Fibroblast of villous mesenchyme (primary cell): ENCODE data around the gene PRR35. TPM values are rescaled to one million over a fixed set of nuclear protein-coding genes. Genes with fewer than 3 reads are reported as not detected.

Experiments
- DNase-seq: peaks from one replicate; pipeline ENCODE4 v3.0.0-alpha.2; 2010; ENCODE audit warnings: low read depth
- H3K4me3 ChIP-seq: 2 replicates; pipeline ENCODE4 v1.5.1; 2011; ENCODE audit warnings: low read depth, mild to moderate bottlenecking, low read length
- total RNA-seq: library from RNA; depleted of rRNA; stranded (reverse); fragments of >200 nt; gene quantifications from 2 replicates; pipeline ENCODE4 v1.2.3, GENCODE V29; 2012
- TF ChIP-seq, protein P1 (sequence below): IDR thresholded peaks from 2 replicates; pipeline ENCODE4 v1.5.1; 2012; ENCODE audit warnings: low read depth, mild to moderate bottlenecking, low read length; ENCODE audit not compliant: insufficient read depth

The PRR35 gene
- total RNA-seq, 1 donor: not detected

GRCh38 chr16:524274-525040 lies 35.7 kb upstream of the PRR35 start:
- TF ChIP-seq, protein P1, sequence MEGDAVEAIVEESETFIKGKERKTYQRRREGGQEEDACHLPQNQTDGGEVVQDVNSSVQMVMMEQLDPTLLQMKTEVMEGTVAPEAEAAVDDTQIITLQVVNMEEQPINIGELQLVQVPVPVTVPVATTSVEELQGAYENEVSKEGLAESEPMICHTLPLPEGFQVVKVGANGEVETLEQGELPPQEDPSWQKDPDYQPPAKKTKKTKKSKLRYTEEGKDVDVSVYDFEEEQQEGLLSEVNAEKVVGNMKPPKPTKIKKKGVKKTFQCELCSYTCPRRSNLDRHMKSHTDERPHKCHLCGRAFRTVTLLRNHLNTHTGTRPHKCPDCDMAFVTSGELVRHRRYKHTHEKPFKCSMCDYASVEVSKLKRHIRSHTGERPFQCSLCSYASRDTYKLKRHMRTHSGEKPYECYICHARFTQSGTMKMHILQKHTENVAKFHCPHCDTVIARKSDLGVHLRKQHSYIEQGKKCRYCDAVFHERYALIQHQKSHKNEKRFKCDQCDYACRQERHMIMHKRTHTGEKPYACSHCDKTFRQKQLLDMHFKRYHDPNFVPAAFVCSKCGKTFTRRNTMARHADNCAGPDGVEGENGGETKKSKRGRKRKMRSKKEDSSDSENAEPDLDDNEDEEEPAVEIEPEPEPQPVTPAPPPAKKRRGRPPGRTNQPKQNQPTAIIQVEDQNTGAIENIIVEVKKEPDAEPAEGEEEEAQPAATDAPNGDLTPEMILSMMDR: no peak
- no peak overlapping the region for H3K4me3 ChIP-seq
- no peak for DNase-seq

DNA sequence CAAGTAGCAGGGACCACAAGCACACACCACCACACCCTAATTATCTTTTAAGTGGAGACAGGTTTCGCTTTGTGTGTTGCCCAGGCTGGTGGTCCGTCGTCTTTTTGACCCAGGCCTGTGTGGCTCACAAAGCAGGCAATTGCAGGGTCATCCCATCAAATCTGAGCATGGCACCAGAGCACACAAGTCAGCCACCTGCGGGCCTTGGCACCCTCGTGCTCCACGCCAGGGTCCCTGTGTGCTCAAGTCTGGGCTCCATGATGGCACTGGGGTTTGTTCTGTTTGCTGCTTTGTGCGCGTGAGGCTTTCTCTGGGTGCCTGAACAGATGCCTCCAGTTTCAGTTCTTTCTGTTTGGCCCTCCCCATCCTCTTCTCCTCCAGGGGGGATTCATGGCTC lies 35.1 kb upstream of the PRR35 start:
- H3K4me3 ChIP-seq: no peak overlapping the region
- no peak for DNase-seq
- TF ChIP-seq, protein P1: no peak

DNA sequence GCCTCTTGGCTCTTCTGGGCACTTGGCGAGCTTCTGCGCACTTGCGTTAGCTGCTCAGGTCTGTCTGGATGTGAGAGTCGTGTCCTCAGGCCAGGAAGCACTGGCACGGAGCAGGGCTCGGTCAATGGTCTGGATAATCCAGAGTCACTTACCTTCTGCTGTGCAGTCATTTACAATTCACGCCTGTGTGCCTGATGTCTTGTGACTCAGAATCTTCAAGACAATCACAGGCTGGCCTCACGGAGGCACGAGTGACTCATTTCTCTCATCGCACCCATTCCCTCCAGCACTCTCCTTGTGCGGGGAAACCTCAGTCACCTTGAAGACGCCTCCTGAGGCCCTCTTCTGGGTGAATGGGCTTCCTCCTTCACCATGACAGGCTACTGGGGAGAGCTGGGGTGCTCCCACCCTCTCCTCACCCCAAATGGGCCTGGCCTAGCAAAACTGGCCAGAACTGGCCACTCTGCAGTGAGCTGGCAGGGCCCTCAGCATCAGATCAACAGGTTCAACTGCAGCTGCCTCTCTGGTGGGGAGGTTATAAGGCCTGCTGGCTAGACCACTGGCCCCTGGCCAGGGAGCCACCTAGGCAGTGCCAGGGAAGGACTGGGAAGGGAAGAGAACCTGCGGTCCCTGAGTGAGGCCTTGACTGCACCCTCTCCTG lies 34.5 kb upstream of the PRR35 start:
- peak overlapping the region; percentile 77 for H3K4me3 ChIP-seq
- peak; percentile 80 for DNase-seq
- TF ChIP-seq, protein P1: no peak

GRCh38 chr16:526181-527014 lies 33.8 kb upstream of the PRR35 start:
- TF ChIP-seq, protein P1: no peak
- peak overlapping the region; percentile 77 for H3K4me3 ChIP-seq
- peak; percentile 65 for DNase-seq

DNA sequence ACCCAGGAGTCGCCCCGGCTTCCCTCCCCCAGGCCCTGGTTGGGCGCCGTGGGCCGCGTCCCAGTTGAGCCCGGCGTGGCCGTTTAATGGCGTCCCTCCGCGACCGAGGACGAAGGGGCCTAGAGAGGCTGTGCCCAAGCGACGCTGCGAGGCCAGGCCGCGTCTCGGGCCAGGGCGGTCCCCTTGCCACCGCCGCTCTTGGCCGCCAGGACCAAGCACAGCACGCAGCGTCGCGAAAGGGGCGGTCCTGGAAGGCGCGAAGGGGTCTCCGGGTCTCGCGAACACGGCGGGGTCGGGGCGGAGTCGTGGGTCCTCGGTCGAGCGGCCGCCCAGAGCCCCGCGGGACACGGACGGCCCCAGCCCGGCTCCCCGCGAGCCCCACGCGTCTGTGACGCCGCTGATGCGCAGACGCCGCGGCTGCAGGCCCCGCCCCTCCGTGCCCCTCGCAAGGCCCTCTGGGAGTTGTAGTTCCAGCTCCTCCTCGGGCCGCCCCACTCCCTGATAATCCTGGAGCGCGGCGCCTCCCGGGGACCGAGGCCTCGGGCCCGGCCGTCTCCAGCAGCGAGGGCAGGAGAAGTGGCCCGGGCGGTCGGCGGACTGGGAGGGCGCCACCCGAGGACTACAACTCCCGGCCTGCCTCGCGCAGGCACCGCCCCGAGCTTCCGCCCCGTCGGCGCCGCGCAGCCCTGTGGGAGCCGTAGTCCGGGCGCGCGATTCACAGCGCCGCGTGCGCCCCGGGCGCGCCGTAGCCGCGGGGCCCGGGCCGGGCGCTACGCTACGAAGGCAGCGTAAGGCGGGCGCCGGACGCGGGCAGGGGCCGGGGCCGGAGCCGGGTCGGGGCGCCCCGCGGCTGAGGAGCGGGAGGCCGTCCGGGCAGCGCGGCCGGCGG lies 32.9 kb upstream of the PRR35 start, which contains the start of gene CAPN15:
CAPN15 (plus strand) TSS at position 698 of the 889 bp plus-strand sequence. CDS start 19,127 bp downstream, outside the sequence.
- DNase-seq: peak; percentile 88
- peak within 1 kb of the TSS; percentile 79 for H3K4me3 ChIP-seq
- TF ChIP-seq, protein P1: peak; percentile 12
